ENCODE results near the gene ZNF626.

ZNF626 gene

GRCh38 chr19:20660473-20661140 is 764 bp downstream of the ZNF626 start:
- ATAC-seq: no peak; the same call in 2 of the 3 replicates
- TF ChIP-seq ARNTL (CRISPR knock-in tag; IDR thresholded peaks at IDR 0.05; ENCODE audit: borderline replicate concordance, low read depth): no peak
- no peak for TF ChIP-seq OSR1 (CRISPR knock-in tag; IDR thresholded peaks at IDR 0.05)
- TF ChIP-seq SNAI2 (CRISPR knock-in tag; IDR thresholded peaks at IDR 0.05): no peak
- TF ChIP-seq CSRNP3 (CRISPR knock-in tag; IDR thresholded peaks at IDR 0.05): no peak
- TF ChIP-seq, protein P1, sequence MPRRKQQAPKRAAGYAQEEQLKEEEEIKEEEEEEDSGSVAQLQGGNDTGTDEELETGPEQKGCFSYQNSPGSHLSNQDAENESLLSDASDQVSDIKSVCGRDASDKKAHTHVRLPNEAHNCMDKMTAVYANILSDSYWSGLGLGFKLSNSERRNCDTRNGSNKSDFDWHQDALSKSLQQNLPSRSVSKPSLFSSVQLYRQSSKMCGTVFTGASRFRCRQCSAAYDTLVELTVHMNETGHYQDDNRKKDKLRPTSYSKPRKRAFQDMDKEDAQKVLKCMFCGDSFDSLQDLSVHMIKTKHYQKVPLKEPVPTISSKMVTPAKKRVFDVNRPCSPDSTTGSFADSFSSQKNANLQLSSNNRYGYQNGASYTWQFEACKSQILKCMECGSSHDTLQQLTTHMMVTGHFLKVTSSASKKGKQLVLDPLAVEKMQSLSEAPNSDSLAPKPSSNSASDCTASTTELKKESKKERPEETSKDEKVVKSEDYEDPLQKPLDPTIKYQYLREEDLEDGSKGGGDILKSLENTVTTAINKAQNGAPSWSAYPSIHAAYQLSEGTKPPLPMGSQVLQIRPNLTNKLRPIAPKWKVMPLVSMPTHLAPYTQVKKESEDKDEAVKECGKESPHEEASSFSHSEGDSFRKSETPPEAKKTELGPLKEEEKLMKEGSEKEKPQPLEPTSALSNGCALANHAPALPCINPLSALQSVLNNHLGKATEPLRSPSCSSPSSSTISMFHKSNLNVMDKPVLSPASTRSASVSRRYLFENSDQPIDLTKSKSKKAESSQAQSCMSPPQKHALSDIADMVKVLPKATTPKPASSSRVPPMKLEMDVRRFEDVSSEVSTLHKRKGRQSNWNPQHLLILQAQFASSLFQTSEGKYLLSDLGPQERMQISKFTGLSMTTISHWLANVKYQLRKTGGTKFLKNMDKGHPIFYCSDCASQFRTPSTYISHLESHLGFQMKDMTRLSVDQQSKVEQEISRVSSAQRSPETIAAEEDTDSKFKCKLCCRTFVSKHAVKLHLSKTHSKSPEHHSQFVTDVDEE (CRISPR knock-in tag; IDR thresholded peaks at IDR 0.05): no peak
- TF ChIP-seq RARB (CRISPR knock-in tag; IDR thresholded peaks at IDR 0.05): no peak
- no peak for TF ChIP-seq ZC3H10 (CRISPR knock-in tag; IDR thresholded peaks at IDR 0.05)
- no peak for TF ChIP-seq TCF4 (CRISPR knock-in tag; IDR thresholded peaks at IDR 0.05; ENCODE audit: borderline replicate concordance)
- no peak for TF ChIP-seq ZFP3 (CRISPR knock-in tag; IDR thresholded peaks at IDR 0.05)
- no peak; the same call in 1 of the 2 replicates for TF ChIP-seq PATZ1 (CRISPR knock-in tag; IDR thresholded peaks at IDR 0.05; ENCODE audit: borderline replicate concordance)

GRCh38 chr19:20640545-20640944 is 20.8 kb downstream of the ZNF626 start:
- TF ChIP-seq PATZ1 (CRISPR knock-in tag; IDR thresholded peaks at IDR 0.05; ENCODE audit: borderline replicate concordance): no peak
- no peak for TF ChIP-seq GLIS3 (CRISPR knock-in tag; IDR thresholded peaks at IDR 0.05)
- no peak for TF ChIP-seq ARNTL (CRISPR knock-in tag; IDR thresholded peaks at IDR 0.05; ENCODE audit: borderline replicate concordance, low read depth)
- no peak for TF ChIP-seq ESRRG (CRISPR knock-in tag; IDR thresholded peaks at IDR 0.05)
- TF ChIP-seq, protein P2, sequence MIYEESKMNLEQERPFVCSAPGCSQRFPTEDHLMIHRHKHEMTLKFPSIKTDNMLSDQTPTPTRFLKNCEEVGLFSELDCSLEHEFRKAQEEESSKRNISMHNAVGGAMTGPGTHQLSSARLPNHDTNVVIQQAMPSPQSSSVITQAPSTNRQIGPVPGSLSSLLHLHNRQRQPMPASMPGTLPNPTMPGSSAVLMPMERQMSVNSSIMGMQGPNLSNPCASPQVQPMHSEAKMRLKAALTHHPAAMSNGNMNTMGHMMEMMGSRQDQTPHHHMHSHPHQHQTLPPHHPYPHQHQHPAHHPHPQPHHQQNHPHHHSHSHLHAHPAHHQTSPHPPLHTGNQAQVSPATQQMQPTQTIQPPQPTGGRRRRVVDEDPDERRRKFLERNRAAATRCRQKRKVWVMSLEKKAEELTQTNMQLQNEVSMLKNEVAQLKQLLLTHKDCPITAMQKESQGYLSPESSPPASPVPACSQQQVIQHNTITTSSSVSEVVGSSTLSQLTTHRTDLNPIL (CRISPR knock-in tag; IDR thresholded peaks at IDR 0.05; ENCODE audit: low read depth): no peak
- no peak for TF ChIP-seq ZC3H10 (CRISPR knock-in tag; IDR thresholded peaks at IDR 0.05)
- TF ChIP-seq CSRNP3 (CRISPR knock-in tag; IDR thresholded peaks at IDR 0.05): no peak
- TF ChIP-seq, protein P3, sequence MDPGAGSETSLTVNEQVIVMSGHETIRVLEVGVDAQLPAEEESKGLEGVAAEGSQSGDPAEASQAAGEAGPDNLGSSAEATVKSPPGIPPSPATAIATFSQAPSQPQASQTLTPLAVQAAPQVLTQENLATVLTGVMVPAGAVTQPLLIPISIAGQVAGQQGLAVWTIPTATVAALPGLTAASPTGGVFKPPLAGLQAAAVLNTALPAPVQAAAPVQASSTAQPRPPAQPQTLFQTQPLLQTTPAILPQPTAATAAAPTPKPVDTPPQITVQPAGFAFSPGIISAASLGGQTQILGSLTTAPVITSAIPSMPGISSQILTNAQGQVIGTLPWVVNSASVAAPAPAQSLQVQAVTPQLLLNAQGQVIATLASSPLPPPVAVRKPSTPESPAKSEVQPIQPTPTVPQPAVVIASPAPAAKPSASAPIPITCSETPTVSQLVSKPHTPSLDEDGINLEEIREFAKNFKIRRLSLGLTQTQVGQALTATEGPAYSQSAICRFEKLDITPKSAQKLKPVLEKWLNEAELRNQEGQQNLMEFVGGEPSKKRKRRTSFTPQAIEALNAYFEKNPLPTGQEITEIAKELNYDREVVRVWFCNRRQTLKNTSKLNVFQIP (CRISPR knock-in tag; IDR thresholded peaks at IDR 0.05; ENCODE audit: borderline replicate concordance, low read depth): no peak
- TF ChIP-seq TOX (CRISPR knock-in tag; IDR thresholded peaks at IDR 0.05; ENCODE audit: borderline replicate concordance): no peak
- TF ChIP-seq RARB (CRISPR knock-in tag; IDR thresholded peaks at IDR 0.05): no peak
- no peak for TF ChIP-seq ZFP30 (CRISPR knock-in tag; IDR thresholded peaks at IDR 0.05)
- TF ChIP-seq BACH2 (CRISPR knock-in tag; IDR thresholded peaks at IDR 0.05; ENCODE audit: borderline replicate concordance): no peak
- no peak for TF ChIP-seq TCF4 (CRISPR knock-in tag; IDR thresholded peaks at IDR 0.05; ENCODE audit: borderline replicate concordance)
- no peak for TF ChIP-seq ISL1 (CRISPR knock-in tag; IDR thresholded peaks at IDR 0.05)
- TF ChIP-seq ZFP3 (CRISPR knock-in tag; IDR thresholded peaks at IDR 0.05): no peak
- no peak for ATAC-seq
